ENCODE data around the gene ASIP. TPM values are rescaled to one million over a fixed set of nuclear protein-coding genes. Genes with fewer than 3 reads are reported as not detected.
"Not testable (repeated sequence)": the region's sequence is repeated elsewhere in the genome, so short reads cannot be mapped to it uniquely, and the experiment has no call there.

Gene ASIP
- polyA plus RNA-seq, result under 1 TPM in 1 of 3 donors, not detected in 2; 0.39 TPM

- H3K27ac ChIP-seq (ENCODE audit: low read depth, low read length), result no peak within 1 kb of the TSS
- WGBS, 3 donors, result 62 to 77% (median 71%) methylated on average over 9 of the region's 9 CpGs
Measured at GRCh38 chr20:34240693-34241615, at the start of gene ASIP. ASIP (plus strand) TSS chr20:34241423; CDS start chr20:34260375, 18,952 bp downstream.

- H3K27ac ChIP-seq (ENCODE audit: low read depth, low read length), result no peak overlapping the region
- 77 to 86% (median 80%) methylated on average over 3 of the region's 3 CpGs for WGBS, 3 donors
Measured at GRCh38 chr20:34193051-34193450, 48.2 kb upstream of the ASIP start.

GRCh38 chr20:34199183-34199582, 42.0 kb upstream of the ASIP start:
- no peak overlapping the region for H3K27ac ChIP-seq (ENCODE audit: low read depth, low read length)
- 50 to 68% (median 55%) methylated on average over 3 of the region's 3 CpGs for WGBS, 3 donors

- 64 to 81% (median 67%) methylated on average over 2 of the region's 2 CpGs for WGBS, 3 donors
- H3K27ac ChIP-seq (ENCODE audit: low read depth, low read length), result no peak overlapping the region
Measured at GRCh38 chr20:34200023-34200422, 41.2 kb upstream of the ASIP start.

GRCh38 chr20:34201531-34201930, 39.7 kb upstream of the ASIP start:
- H3K27ac ChIP-seq (ENCODE audit: low read depth, low read length), result no peak overlapping the region
- WGBS, 3 donors, result 63 to 86% (median 82%) methylated on average over 4 of the region's 4 CpGs

- WGBS, 3 donors, result 76 to 79% (median 79%) methylated on average over 21 of the region's 21 CpGs
- not testable (repeated sequence) for H3K27ac ChIP-seq (ENCODE audit: low read depth, low read length)
Measured at GRCh38 chr20:34205172-34205880, 35.9 kb upstream of the ASIP start.

- H3K27ac ChIP-seq (ENCODE audit: low read depth, low read length), result no peak overlapping the region
- WGBS, 3 donors, result 56 to 81% (median 60%) methylated on average over 3 of the region's 3 CpGs
Measured at GRCh38 chr20:34209111-34209510, 32.1 kb upstream of the ASIP start.

GRCh38 chr20:34210271-34210670, 31.0 kb upstream of the ASIP start:
- no peak overlapping the region for H3K27ac ChIP-seq (ENCODE audit: low read depth, low read length)
- 94 to 99% (median 96%) methylated on average over 4 of the region's 4 CpGs for WGBS, 3 donors

GRCh38 chr20:34211591-34211990, 29.6 kb upstream of the ASIP start:
- WGBS, 3 donors, result 77 to 78% (median 78%) methylated on average over 2 of the region's 2 CpGs
- no peak overlapping the region for H3K27ac ChIP-seq (ENCODE audit: low read depth, low read length)

- 86 to 94% (median 92%) methylated on average over 2 of the region's 2 CpGs for WGBS, 3 donors
- no peak overlapping the region for H3K27ac ChIP-seq (ENCODE audit: low read depth, low read length)
Measured at GRCh38 chr20:34213213-34213612, 28.0 kb upstream of the ASIP start.

GRCh38 chr20:34215711-34216381, 25.4 kb upstream of the ASIP start:
- 1 to 4% (median 3%) methylated on average over 47 to 49 of the region's 49 CpGs for WGBS, 3 donors
- no peak overlapping the region for H3K27ac ChIP-seq (ENCODE audit: low read depth, low read length)

GRCh38 chr20:34216382-34216742, 24.9 kb upstream of the ASIP start:
- no peak overlapping the region for H3K27ac ChIP-seq (ENCODE audit: low read depth, low read length)
- 8 to 20% (median 9%) methylated on average over 2 of the region's 2 CpGs for WGBS, 3 donors

GRCh38 chr20:34220561-34220960, 20.7 kb upstream of the ASIP start:
- WGBS, 3 donors, result 52 to 75% (median 54%) methylated on average over 5 of the region's 5 CpGs
- H3K27ac ChIP-seq (ENCODE audit: low read depth, low read length), result no peak overlapping the region

GRCh38 chr20:34222208-34222607, 19.0 kb upstream of the ASIP start:
- 35 to 91% (median 47%) methylated on average over 3 of the region's 3 CpGs for WGBS, 3 donors
- H3K27ac ChIP-seq (ENCODE audit: low read depth, low read length), result no peak overlapping the region

GRCh38 chr20:34224251-34224650, 17.0 kb upstream of the ASIP start:
- not testable (repeated sequence) for H3K27ac ChIP-seq (ENCODE audit: low read depth, low read length)
- WGBS, 3 donors, result 76 to 82% (median 79%) methylated on average over 1 of the region's 2 CpGs

- H3K27ac ChIP-seq (ENCODE audit: low read depth, low read length), result no peak overlapping the region
Measured at GRCh38 chr20:34231634-34232033, 9.6 kb upstream of the ASIP start.

GRCh38 chr20:34232494-34233087, 8.6 kb upstream of the ASIP start:
- H3K27ac ChIP-seq (ENCODE audit: low read depth, low read length), result no peak overlapping the region
- WGBS, 3 donors, result 86 to 95% (median 89%) methylated on average over 3 of the region's 3 CpGs

GRCh38 chr20:34233687-34234086, 7.5 kb upstream of the ASIP start:
- no peak overlapping the region for H3K27ac ChIP-seq (ENCODE audit: low read depth, low read length)

- H3K27ac ChIP-seq (ENCODE audit: low read depth, low read length), result no peak overlapping the region
- 80 to 100% (median 93%) methylated on average over 2 of the region's 2 CpGs for WGBS, 3 donors
Measured at GRCh38 chr20:34235875-34236274, 5.3 kb upstream of the ASIP start.
